Mesothelial cell of epicardium (in vitro differentiated cells): ENCODE results near the gene CHIT1. TPM values are rescaled to one million over a fixed set of nuclear protein-coding genes. Genes with fewer than 3 reads are reported as not detected.
A peak's percentile ranks its signal among the peaks of the same experiment; 100 is the strongest.

Experiments used
- DNase-seq, 2 experiments: peaks; one replicate each; pipeline ENCODE4 v3.0.0; 2021; ENCODE audit warnings: low spot score in 2 of 2; ENCODE audit not compliant: unreplicated experiment in 2 of 2
- H3K27ac Mint-ChIP-seq: 2 replicates; pipeline ENCODE4 v1.8.0; 2021; ENCODE audit warnings: mixed read lengths
- H3K27me3 Mint-ChIP-seq: 2 replicates; pipeline ENCODE4 v1.8.0; 2021; ENCODE audit warnings: low read depth, mixed read lengths
- H3K36me3 Mint-ChIP-seq: 2 replicates; pipeline ENCODE4 v1.8.0; 2021; ENCODE audit warnings: mixed read lengths
- H3K4me1 Mint-ChIP-seq: 2 replicates; pipeline ENCODE4 v1.8.0; 2021; ENCODE audit warnings: mixed read lengths
- H3K4me3 Mint-ChIP-seq: 2 replicates; pipeline ENCODE4 v1.8.0; 2021; ENCODE audit warnings: mild to moderate bottlenecking, moderate library complexity, mixed read lengths
- H3K9me3 Mint-ChIP-seq: 2 replicates; pipeline ENCODE4 v1.8.0; 2021; ENCODE audit warnings: mixed read lengths
- total RNA-seq: library from RNA; stranded (reverse); gene quantifications from 3 replicates; pipeline ENCODE4 v1.2.1, GENCODE V29; 2021
- TF ChIP-seq, protein P1 (sequence below): fragments of 200-600 bp; sonication (generic); IDR thresholded peaks from one replicate; pipeline ENCODE4 v1.5.0; 2021; ENCODE audit warnings: antibody characterized with exemption; ENCODE audit not compliant: unreplicated experiment

Gene CHIT1
- total RNA-seq, 1 donor from 2014 or later = 0.13 TPM

DNA sequence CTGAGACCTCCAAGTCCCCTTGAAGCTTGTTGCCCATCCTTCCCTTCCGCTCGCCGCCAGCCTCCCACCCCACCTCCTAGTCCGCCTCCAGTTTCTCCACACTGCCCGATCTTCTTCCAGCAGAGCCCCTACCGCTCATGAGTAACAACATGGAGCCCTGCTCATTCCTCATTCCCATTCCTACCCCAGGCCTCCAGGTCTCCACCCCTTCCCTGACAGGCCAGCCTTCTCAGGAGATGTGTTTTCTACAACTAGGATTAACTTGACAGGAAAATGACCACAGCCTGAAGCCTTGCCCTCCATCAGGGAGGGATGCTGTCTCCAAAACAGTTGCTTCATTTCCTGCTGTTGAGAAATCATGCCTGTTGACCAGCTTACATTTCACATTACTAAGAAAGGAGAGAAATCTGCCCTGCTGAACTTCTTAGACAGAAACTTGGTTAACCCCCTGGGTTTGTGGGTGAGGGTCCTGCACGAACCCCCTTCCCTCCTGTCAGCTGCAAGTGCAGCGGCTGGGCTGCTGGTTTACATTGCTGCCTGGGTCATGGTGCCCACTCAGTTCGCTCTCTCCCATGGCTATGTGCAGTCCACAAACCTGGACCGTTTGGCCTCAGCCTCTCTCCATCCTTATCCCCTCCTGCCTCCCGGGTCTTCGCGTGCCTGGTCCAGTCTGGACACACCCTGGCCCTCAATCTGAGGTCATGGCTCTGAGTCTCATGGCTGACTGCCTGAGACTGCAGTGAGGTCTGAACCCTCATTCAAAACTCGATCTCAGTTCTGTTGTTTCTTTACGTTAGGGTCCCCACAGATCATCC, 26.8 kb downstream of the CHIT1 start:
- no peak for DNase-seq
- TF ChIP-seq, protein P1, sequence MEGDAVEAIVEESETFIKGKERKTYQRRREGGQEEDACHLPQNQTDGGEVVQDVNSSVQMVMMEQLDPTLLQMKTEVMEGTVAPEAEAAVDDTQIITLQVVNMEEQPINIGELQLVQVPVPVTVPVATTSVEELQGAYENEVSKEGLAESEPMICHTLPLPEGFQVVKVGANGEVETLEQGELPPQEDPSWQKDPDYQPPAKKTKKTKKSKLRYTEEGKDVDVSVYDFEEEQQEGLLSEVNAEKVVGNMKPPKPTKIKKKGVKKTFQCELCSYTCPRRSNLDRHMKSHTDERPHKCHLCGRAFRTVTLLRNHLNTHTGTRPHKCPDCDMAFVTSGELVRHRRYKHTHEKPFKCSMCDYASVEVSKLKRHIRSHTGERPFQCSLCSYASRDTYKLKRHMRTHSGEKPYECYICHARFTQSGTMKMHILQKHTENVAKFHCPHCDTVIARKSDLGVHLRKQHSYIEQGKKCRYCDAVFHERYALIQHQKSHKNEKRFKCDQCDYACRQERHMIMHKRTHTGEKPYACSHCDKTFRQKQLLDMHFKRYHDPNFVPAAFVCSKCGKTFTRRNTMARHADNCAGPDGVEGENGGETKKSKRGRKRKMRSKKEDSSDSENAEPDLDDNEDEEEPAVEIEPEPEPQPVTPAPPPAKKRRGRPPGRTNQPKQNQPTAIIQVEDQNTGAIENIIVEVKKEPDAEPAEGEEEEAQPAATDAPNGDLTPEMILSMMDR = no peak
- H3K4me1 Mint-ChIP-seq = peaks cover 9% of the 10 kb centered on the region
- no peak overlapping the region for H3K4me3 Mint-ChIP-seq
- no peaks in the 10 kb centered on the region for H3K9me3 Mint-ChIP-seq
- peak overlapping the region; percentile 49 for H3K27ac Mint-ChIP-seq
- no peaks in the 10 kb centered on the region for H3K36me3 Mint-ChIP-seq
- H3K27me3 Mint-ChIP-seq = peaks cover 14% of the 10 kb centered on the region

DNA sequence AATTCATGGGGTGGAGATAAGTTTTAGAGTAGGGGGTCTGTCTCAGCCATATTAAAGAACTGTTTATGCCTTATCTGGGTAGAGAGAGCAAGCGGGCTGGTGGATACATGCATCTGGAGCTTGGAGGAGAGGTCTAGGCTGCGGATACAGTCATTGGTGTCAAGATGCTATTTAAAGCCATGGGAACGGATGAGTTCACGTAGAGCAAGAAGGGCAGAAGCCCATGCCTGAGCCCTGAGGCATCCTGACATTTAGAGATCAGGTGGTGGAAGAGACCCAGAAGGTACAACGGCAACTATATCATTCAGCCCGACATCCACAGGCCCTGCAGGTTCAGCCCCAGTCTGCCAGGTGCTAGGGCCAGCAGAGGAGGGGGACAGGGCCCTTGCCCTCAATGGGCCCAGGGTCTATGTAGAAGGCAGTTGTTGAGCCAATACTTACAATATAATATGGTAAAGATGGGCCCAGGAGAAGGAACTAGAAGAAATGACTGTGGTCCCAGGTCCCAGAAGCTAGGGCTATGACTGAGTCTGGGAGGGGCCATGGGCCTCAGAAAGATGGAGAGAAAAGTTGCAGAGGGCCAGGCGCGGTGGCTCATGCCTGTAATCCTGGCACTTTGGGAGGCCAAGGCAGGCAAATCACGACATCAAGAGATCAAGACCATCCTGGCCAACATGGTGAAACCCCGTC, 27.8 kb downstream of the CHIT1 start:
- no peak overlapping the region for H3K4me3 Mint-ChIP-seq
- H3K27ac Mint-ChIP-seq = no peak overlapping the region
- TF ChIP-seq, protein P1 = no peak
- no peak for DNase-seq
- H3K36me3 Mint-ChIP-seq = no peaks in the 10 kb centered on the region
- peaks cover 8% of the 10 kb centered on the region for H3K4me1 Mint-ChIP-seq
- H3K9me3 Mint-ChIP-seq = peaks cover 3% of the 10 kb centered on the region
- H3K27me3 Mint-ChIP-seq = peaks cover 14% of the 10 kb centered on the region

- Mint-ChIP-seq H3K9me3 (peaks cover 3% of the 10 kb centered on the region), H3K27ac (no peak overlapping the region), H3K27me3 (peaks cover 14% of the 10 kb centered on the region), H3K36me3 (no peaks in the 10 kb centered on the region), H3K4me1 (peaks cover 2% of the 10 kb centered on the region), H3K4me3 (no peak overlapping the region)
- TF ChIP-seq, protein P1 = no peak
- DNase-seq = no peak
These were observed 28.6 kb downstream of the CHIT1 start for GRCh38 chr1:203200916-203201315.

DNA sequence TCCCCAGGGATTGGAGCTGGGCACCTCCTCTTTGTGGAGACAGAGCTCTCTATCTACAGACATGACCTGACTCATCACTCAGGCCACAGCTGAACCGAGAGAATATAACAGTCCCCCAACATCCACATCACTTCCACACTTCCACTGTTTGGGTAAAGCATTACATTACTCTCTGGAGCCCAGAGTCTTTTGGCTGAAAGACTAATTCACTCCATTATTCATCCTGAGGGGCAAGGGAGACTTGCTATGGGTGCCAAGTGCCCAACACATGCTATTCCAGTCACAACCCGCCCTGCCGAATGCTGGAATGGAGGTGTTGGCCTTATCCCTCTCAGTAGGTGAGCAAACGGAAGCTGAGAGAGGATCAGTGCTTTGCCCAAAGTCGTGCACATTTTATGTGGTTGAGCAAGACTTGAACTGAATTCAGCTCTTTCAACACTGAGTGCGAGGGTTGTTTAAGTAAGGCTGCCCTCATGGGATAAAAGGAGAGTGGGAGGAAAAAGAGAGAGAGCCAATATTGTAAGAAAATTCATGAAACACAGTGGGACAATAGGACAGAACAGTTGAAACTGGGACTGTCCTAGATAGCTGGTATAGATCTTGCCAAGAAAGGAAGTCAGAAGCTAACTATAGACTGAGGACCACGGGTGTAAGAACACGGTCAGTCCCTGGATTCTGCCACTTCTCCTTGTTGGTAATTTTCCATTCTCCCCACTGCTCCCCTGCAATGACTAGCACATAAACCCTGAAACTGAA, 29.5 kb downstream of the CHIT1 start:
- DNase-seq = no peak
- TF ChIP-seq, protein P1 = no peak
- Mint-ChIP-seq H3K4me1 (peaks cover 2% of the 10 kb centered on the region), H3K9me3 (peaks cover 3% of the 10 kb centered on the region), H3K27me3 (peaks cover 14% of the 10 kb centered on the region), H3K36me3 (no peaks in the 10 kb centered on the region), H3K4me3 (no peak overlapping the region), H3K27ac (no peak overlapping the region)

DNA sequence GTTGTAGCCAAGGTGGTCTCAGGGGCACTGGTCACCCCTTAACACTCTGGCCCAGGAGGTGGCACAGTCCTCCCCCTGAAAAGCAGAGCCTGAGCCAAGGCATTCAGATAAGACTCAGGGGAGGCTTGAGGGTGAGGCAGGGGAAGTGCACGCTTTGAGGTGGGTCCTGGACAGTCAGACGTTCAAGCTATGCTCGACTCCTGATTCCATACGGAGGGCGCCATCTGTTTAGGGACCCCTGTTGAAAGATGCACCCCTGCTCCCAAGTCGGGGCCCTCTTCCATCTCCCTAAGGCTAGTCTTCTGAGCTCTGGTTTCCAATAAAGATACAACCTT, 30.0 kb downstream of the CHIT1 start:
- no peak for DNase-seq
- no peaks in the 10 kb centered on the region for H3K36me3 Mint-ChIP-seq
- H3K9me3 Mint-ChIP-seq = peaks cover 3% of the 10 kb centered on the region
- peaks cover 14% of the 10 kb centered on the region for H3K27me3 Mint-ChIP-seq
- no peak overlapping the region for H3K27ac Mint-ChIP-seq
- TF ChIP-seq, protein P1 = no peak
- H3K4me1 Mint-ChIP-seq = peaks cover 2% of the 10 kb centered on the region
- H3K4me3 Mint-ChIP-seq = no peak overlapping the region
